ENCODE measurements around the gene TRMT61A. TPM values are rescaled to one million over a fixed set of nuclear protein-coding genes. Genes with fewer than 3 reads are reported as not detected.
A peak's percentile ranks its signal among the peaks of the same experiment; 100 is the strongest.

TRMT61A gene
- total RNA-seq, 2 donors from 2014 or later, result 10.0 to 17.8 TPM

GRCh38 chr14:103550451-103551337, 21.7 kb downstream of the TRMT61A start:
- no peaks in the 10 kb centered on the region for H3K4me1 ChIP-seq
- H3K4me3 ChIP-seq, result no peak overlapping the region
- no peak for DNase-seq
- H3K27ac ChIP-seq, result peak overlapping the region; percentile 29
- intact Hi-C loops (cut with DNase I), result no loop called here
- H3K9me3 ChIP-seq, result no peaks in the 10 kb centered on the region
- no peak for TF ChIP-seq CTCF (IDR thresholded peaks at IDR 0.05)
- no peaks in the 10 kb centered on the region for H3K27me3 ChIP-seq
- H3K36me3 ChIP-seq, result no peaks in the 10 kb centered on the region
- H3K9ac ChIP-seq (ENCODE audit: low read depth in 2 of 2, low read length in 2 of 2), result no peak overlapping the region

- H3K27me3 ChIP-seq, result no peaks in the 10 kb centered on the region
- no peak for DNase-seq
- no peak overlapping the region for H3K4me3 ChIP-seq
- no peaks in the 10 kb centered on the region for H3K36me3 ChIP-seq
- peak overlapping the region; percentile 33 for H3K27ac ChIP-seq
- intact Hi-C loops (cut with DNase I), result no loop called here
- no peaks in the 10 kb centered on the region for H3K4me1 ChIP-seq
- no peak for TF ChIP-seq CTCF (IDR thresholded peaks at IDR 0.05)
- no peaks in the 10 kb centered on the region for H3K9me3 ChIP-seq
- no peak overlapping the region for H3K9ac ChIP-seq (ENCODE audit: low read depth in 2 of 2, low read length in 2 of 2)
Observed at GRCh38 chr14:103551338-103551762, 22.4 kb downstream of the TRMT61A start.

DNA sequence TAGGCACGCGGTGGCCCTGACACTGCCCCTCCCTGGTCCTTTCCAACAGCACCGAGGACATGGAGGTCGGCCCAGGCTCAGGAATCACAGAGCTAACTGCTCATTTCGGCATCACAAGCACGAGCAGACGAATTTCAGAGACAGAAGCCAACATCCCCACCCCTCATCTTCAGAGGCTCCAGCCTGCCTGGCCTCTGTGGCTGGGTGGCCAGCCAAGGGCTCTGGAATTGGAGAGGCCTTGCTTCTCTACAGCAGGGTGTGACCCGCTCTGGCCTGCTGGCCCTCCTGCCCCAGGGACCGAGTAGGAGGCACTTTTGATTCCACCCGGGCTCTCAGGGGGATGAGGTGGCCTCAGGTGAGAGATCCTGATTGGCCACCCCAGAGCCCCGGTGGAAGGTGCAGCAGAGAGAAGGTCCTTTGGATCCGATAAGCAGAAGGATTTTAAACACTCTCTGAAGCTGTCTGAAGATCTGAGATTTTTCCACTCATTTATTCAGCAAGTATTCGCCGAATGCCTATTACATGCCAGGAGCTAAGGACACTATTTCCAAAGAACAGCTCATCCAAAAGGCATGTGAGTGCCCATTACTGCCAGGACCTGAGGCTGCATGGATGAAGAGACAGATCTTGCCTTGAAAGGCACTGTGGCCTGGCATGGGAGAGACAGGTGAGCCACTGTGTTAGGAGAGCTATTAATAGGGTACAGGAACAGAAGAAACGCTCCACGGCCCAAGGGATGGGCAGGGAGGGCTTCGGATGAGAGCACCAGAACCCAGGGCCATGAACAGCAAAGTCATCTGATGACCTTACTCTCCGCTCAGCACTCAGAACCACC, 23.2 kb downstream of the TRMT61A start:
- intact Hi-C loops (cut with DNase I), result no loop called here
- Histone ChIP-seq H3K27ac (peak overlapping the region; percentile 33), H3K9me3 (no peaks in the 10 kb centered on the region), H3K9ac (ENCODE audit: low read depth in 2 of 2, low read length in 2 of 2) (peak overlapping the region in 1 of 2 donors; percentile 30), H3K27me3 (no peaks in the 10 kb centered on the region), H3K4me1 (no peaks in the 10 kb centered on the region), H3K36me3 (no peaks in the 10 kb centered on the region), H3K4me3 (no peak overlapping the region)
- no peak for DNase-seq
- no peak for TF ChIP-seq CTCF (IDR thresholded peaks at IDR 0.05)

DNA sequence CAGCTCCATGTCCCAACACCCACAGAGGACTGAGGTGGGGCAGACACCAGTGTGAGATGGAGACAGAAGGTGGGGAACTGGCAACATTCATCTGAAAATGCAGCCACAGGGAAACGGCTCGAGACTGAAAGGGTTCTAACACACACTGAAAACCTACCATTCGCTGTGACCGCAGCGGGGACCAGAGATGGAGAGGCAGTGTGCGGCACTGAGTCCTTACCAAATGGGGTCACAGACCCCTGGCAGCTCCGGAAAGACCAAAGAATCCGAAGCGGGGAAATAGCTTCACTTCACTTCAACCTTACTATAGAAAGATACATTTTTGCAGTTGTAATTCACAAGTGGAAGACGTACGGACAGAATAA, 23.8 kb downstream of the TRMT61A start:
- no peaks in the 10 kb centered on the region for H3K9me3 ChIP-seq
- no peak for TF ChIP-seq CTCF (IDR thresholded peaks at IDR 0.05)
- no peak overlapping the region for H3K9ac ChIP-seq (ENCODE audit: low read depth in 2 of 2, low read length in 2 of 2)
- H3K4me3 ChIP-seq, result no peak overlapping the region
- no peaks in the 10 kb centered on the region for H3K36me3 ChIP-seq
- no peaks in the 10 kb centered on the region for H3K27me3 ChIP-seq
- no peaks in the 10 kb centered on the region for H3K4me1 ChIP-seq
- intact Hi-C loops (cut with DNase I), result no loop called here
- no peak overlapping the region for H3K27ac ChIP-seq
- DNase-seq, result no peak

GRCh38 chr14:103555559-103556337, 26.8 kb downstream of the TRMT61A start:
- H3K27ac ChIP-seq, result no peak overlapping the region
- DNase-seq, result no peak

More at GRCh38 chr14:103555559-103556337, 26.8 kb downstream of the TRMT61A start:
- H3K36me3 ChIP-seq, result no peaks in the 10 kb centered on the region
- TF ChIP-seq CTCF (IDR thresholded peaks at IDR 0.05), result no peak
- intact Hi-C loops (cut with DNase I), result no loop called here
- H3K4me3 ChIP-seq, result no peak overlapping the region
- no peak overlapping the region for H3K9ac ChIP-seq (ENCODE audit: low read depth in 2 of 2, low read length in 2 of 2)
- H3K27me3 ChIP-seq, result no peaks in the 10 kb centered on the region
- no peaks in the 10 kb centered on the region for H3K9me3 ChIP-seq
- H3K4me1 ChIP-seq, result peaks cover 3% of the 10 kb centered on the region

Measured in colonic mucosa (tissue), 4 donors.